ENCODE results near the gene PRCP. TPM values are rescaled to one million over a fixed set of nuclear protein-coding genes. Genes with fewer than 3 reads are reported as not detected.
A peak's percentile ranks its signal among the peaks of the same experiment; 100 is the strongest.

The PRCP gene
- polyA plus RNA-seq, 1 of the 3 experiments (the other 2 are of a cell fraction): 65.0 TPM

- Histone ChIP-seq H3K36me3 (replicated peaks in 1 of 2; ENCODE audit: control insufficient read depth in 1 of 2, insufficient read depth in 2 of 2, low read length in 1 of 2) (no peaks in the 10 kb centered on the region), H3K9me3 (no peaks in the 10 kb centered on the region), H3K9ac (peak overlapping the region; percentile 81), H3K27me3 (ENCODE audit: insufficient read depth) (no peaks in the 10 kb centered on the region), H3K9me2 (no peaks in the 10 kb centered on the region), H3F3A (replicated peaks; ENCODE audit: insufficient read depth) (no peaks in the 10 kb centered on the region), H3K79me2 (ENCODE audit: insufficient read depth) (peaks cover 42% of the 10 kb centered on the region), H4K20me1 (ENCODE audit: insufficient read depth) (no peaks in the 10 kb centered on the region), H3K4me3 (ENCODE audit: low read depth in 2 of 2, low read length in 1 of 2) (peak overlapping the region; percentile 78 to 90), H3K4me1 (ENCODE audit: control insufficient read depth in 1 of 2, insufficient read depth in 2 of 2, low read depth in 1 of 2, low read length in 1 of 2) (peaks cover 0 to 24% of the 10 kb centered on the region in 2 experiments; a peak in 3 of 4 replicates), H3K27ac (ENCODE audit: low read depth in 2 of 2, low read length in 1 of 2) (peak overlapping the region; percentile 49 to 81; a peak in 3 of 4 replicates), H2AFZ (ENCODE audit: low read depth) (peak overlapping the region; percentile 87), H3K4me2 (peak overlapping the region; percentile 87)
- POLR2A ChIA-PET: interaction anchor here (0.6 to 2.3 kb wide), 4 partner anchors 31 to 257 kb away, joined by 3 to 11 read pairs (median 4); partner anchors contain the start of genes FAM181B, PCF11 and RAB30
- TF ChIP-seq PBX3 (IDR thresholded peaks at IDR 0.05) (no peak), ELF1 (IDR thresholded peaks at IDR 0.05) (no peak), REST (IDR thresholded peaks at IDR 0.05; ENCODE audit: low read depth, low read length) (no peak), TAF1 (IDR thresholded peaks at IDR 0.05; ENCODE audit: borderline replicate concordance, low read depth, low read length) (no peak), MXI1 (IDR thresholded peaks at IDR 0.05; ENCODE audit: low read depth, low read length) (no peak), POLR2AphosphoS5 (IDR thresholded peaks at IDR 0.05; ENCODE audit: low read depth, low read length) (no peak), EP300 (IDR thresholded peaks at IDR 0.05; ENCODE audit: borderline replicate concordance in 1 of 2, low read depth in 1 of 2, low read length in 1 of 2) (no peak), CHD2 (IDR thresholded peaks at IDR 0.05; ENCODE audit: low read length, partially characterized antibody) (no peak), NFIC (IDR thresholded peaks at IDR 0.05; ENCODE audit: borderline replicate concordance) (no peak), GABPA (IDR thresholded peaks at IDR 0.05; ENCODE audit: low read depth) (no peak), NRF1 (IDR thresholded peaks at IDR 0.05; ENCODE audit: low read depth, low read length) (no peak), RCOR1 (IDR thresholded peaks at IDR 0.05; ENCODE audit: low read length) (no peak), GATA2 (CRISPR knock-in tag; IDR thresholded peaks at IDR 0.05) (no peak), TCF12 (IDR thresholded peaks at IDR 0.05) (no peak), FOXJ3 (CRISPR knock-in tag; IDR thresholded peaks at IDR 0.05) (no peak), YY1 (IDR thresholded peaks at IDR 0.05; ENCODE audit: low read depth) (no peak), SIN3A (IDR thresholded peaks at IDR 0.05; ENCODE audit: borderline replicate concordance, low read depth, low read length) (no peak), ZBTB33 (IDR thresholded peaks at IDR 0.05; ENCODE audit: borderline replicate concordance, low read depth) (no peak), IRF3 (IDR thresholded peaks at IDR 0.05; ENCODE audit: low read depth, low read length) (no peak)
- CTCF ChIA-PET: interaction anchor here (0.7 to 4.1 kb wide), 5 partner anchors 12 to 923 kb away, joined by 3 to 40 read pairs (median 4); no protein-coding TSS in a partner anchor
- WGBS (ENCODE audit: low lambda C conversion rate): 3% methylated on average over 8 of the region's 11 CpGs
- DNase-seq: peak; percentile 11
These were observed 313 bp downstream of the PRCP start for GRCh38 chr11:82899957-82900276.

Measured in SK-N-SH (cell line).